GM12872 (cell line): ENCODE results near the gene MLPH.

ENCODE experiments used
- CTCF ChIP-seq: IDR thresholded peaks from 3 replicates; pipeline ENCODE4 v1.5.1; 2011; ENCODE audit warnings: low read depth, mild to moderate bottlenecking, low read length, moderate library complexity; ENCODE audit not compliant: insufficient read depth

Gene MLPH

GRCh38 chr2:237581751-237582746, 95.0 kb downstream of the MLPH start:
- TF ChIP-seq CTCF: peak; percentile 61

GRCh38 chr2:237583385-237584295, 96.6 kb downstream of the MLPH start:
- TF ChIP-seq CTCF: no peak

GRCh38 chr2:237585590-237586221, 98.7 kb downstream of the MLPH start:
- no peak for TF ChIP-seq CTCF

GRCh38 chr2:237588044-237588696, 101.1 kb downstream of the MLPH start:
- TF ChIP-seq CTCF: no peak

- TF ChIP-seq CTCF: no peak
These were observed 103.5 kb downstream of the MLPH start, which contains the start of gene RAB17 for GRCh38 chr2:237590272-237591140. RAB17 (minus strand) TSS chr2:237590734; CDS start chr2:237586154, 4,580 bp downstream.

GRCh38 chr2:237591141-237591881, 104.3 kb downstream of the MLPH start:
- no peak for TF ChIP-seq CTCF
